ENCODE data around the gene CDKN2B-AS1.

DNA sequence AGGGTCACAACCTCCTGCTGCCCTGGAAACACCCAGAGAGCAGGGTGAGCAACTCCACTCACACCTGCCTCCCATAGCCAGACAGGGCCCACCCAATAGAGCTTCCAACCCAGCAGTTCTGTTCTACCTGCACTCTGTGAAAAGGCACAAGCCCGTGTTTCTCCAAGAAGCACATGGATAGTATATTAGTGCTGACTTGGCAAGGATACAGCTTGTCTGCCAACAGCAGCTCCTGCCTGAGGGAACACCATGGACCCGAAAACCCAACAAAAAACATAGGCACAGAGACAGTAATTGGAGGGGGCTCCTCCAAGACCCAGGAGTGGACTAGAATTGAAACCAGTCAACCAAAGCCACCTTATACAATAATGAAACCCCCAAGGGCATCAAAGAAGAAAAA is 49.0 kb upstream of the CDKN2B-AS1 start:
- TF ChIP-seq CTCF (IDR thresholded peaks at IDR 0.05) (no peak), POLR2A (IDR thresholded peaks at IDR 0.05; ENCODE audit: low read length) (no peak), RFX5 (IDR thresholded peaks at IDR 0.05) (no peak), NR3C1 (IDR thresholded peaks at IDR 0.05) (no peak), MAFK (IDR thresholded peaks at IDR 0.05; ENCODE audit: partially characterized antibody) (no peak), CBX2 (IDR thresholded peaks at IDR 0.05; ENCODE audit: borderline replicate concordance, low read depth) (no peak), RAD21 (conservative IDR thresholded peaks at IDR 0.05 in 1 of 2, IDR thresholded peaks at IDR 0.05 in 1 of 2) (no peak), MYC (IDR thresholded peaks at IDR 0.05; ENCODE audit: borderline replicate concordance, low read length) (no peak), JUN (IDR thresholded peaks at IDR 0.05) (no peak)
- TF ChIP-seq, protein P1, sequence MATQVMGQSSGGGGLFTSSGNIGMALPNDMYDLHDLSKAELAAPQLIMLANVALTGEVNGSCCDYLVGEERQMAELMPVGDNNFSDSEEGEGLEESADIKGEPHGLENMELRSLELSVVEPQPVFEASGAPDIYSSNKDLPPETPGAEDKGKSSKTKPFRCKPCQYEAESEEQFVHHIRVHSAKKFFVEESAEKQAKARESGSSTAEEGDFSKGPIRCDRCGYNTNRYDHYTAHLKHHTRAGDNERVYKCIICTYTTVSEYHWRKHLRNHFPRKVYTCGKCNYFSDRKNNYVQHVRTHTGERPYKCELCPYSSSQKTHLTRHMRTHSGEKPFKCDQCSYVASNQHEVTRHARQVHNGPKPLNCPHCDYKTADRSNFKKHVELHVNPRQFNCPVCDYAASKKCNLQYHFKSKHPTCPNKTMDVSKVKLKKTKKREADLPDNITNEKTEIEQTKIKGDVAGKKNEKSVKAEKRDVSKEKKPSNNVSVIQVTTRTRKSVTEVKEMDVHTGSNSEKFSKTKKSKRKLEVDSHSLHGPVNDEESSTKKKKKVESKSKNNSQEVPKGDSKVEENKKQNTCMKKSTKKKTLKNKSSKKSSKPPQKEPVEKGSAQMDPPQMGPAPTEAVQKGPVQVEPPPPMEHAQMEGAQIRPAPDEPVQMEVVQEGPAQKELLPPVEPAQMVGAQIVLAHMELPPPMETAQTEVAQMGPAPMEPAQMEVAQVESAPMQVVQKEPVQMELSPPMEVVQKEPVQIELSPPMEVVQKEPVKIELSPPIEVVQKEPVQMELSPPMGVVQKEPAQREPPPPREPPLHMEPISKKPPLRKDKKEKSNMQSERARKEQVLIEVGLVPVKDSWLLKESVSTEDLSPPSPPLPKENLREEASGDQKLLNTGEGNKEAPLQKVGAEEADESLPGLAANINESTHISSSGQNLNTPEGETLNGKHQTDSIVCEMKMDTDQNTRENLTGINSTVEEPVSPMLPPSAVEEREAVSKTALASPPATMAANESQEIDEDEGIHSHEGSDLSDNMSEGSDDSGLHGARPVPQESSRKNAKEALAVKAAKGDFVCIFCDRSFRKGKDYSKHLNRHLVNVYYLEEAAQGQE (IDR thresholded peaks at IDR 0.05): no peak
- TF ChIP-seq, protein P2, sequence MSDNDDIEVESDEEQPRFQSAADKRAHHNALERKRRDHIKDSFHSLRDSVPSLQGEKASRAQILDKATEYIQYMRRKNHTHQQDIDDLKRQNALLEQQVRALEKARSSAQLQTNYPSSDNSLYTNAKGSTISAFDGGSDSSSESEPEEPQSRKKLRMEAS (IDR thresholded peaks at IDR 0.05): no peak
